ENCODE measurements around the gene KATNIP. TPM values are rescaled to one million over a fixed set of nuclear protein-coding genes. Genes with fewer than 3 reads are reported as not detected.
"Not testable (repeated sequence)": the region's sequence is repeated elsewhere in the genome, so short reads cannot be mapped to it uniquely, and the experiment has no call there.

The KATNIP gene
- polyA plus RNA-seq, 1 donor (not counting 4 experiments of a cell fraction or from before 2014, with no cell fraction given): 19.0 TPM

GRCh38 chr16:27568077-27568476, 18.1 kb downstream of the KATNIP start:
- DNase-seq (ENCODE audit: low read depth, low spot score): no peak
- H3K4me2 ChIP-seq (ENCODE audit: control insufficient read depth, extremely low read depth, insufficient read depth, low read depth, low read length): no peak overlapping the region

GRCh38 chr16:27570986-27571385, 21.0 kb downstream of the KATNIP start:
- H2AFZ ChIP-seq (ENCODE audit: control insufficient read depth, low read length); H3K4me1 ChIP-seq (ENCODE audit: control insufficient read depth, extremely low read depth, insufficient read depth, low read length); H3K27me3 ChIP-seq (ENCODE audit: control insufficient read depth, extremely low read depth, insufficient read depth, low read length); H3K4me3 ChIP-seq (ENCODE audit: control insufficient read depth in 2 of 3, extremely low read depth in 1 of 3, insufficient read depth in 2 of 3, low read depth in 1 of 3, low read length in 3 of 3); FAIRE-seq; H3K9ac ChIP-seq (ENCODE audit: control insufficient read depth, extremely low read depth, insufficient read depth, low read length); H3K27ac ChIP-seq (ENCODE audit: control insufficient read depth, insufficient read depth, low read length); H3K9me3 ChIP-seq (ENCODE audit: control insufficient read depth, low read depth, low read length); H3K79me2 ChIP-seq (ENCODE audit: control insufficient read depth, insufficient read depth, low read length); dilution Hi-C loops (cut with MboI; ENCODE audit: extremely low pct_ligation_motif_present, low sequenced_read_pairs); H3K9me1 ChIP-seq (ENCODE audit: control insufficient read depth, extremely low read depth, insufficient read depth, low read length); DNase-seq (ENCODE audit: low read depth, low spot score); H3K4me2 ChIP-seq (ENCODE audit: control insufficient read depth, extremely low read depth, insufficient read depth, low read depth, low read length); H4K20me1 ChIP-seq (ENCODE audit: control insufficient read depth, extremely low read depth, insufficient read depth, low read length): not testable (repeated sequence)
- peaks cover 3 to 12% of the 10 kb centered on the region in 2 experiments for H3K36me3 ChIP-seq (ENCODE audit: control insufficient read depth in 2 of 2, extremely low read depth in 1 of 2, insufficient read depth in 2 of 2, low read length in 2 of 2)

More at GRCh38 chr16:27568077-27568476, 18.1 kb downstream of the KATNIP start:
- H3K9me3 ChIP-seq (ENCODE audit: control insufficient read depth, low read depth, low read length): no peaks in the 10 kb centered on the region
- FAIRE-seq: no peak
- H3K27ac ChIP-seq (ENCODE audit: control insufficient read depth, insufficient read depth, low read length): no peak overlapping the region
- TF ChIP-seq CTCF (optimal IDR thresholded peaks at IDR 0.05 in 1 of 3, IDR thresholded peaks at IDR 0.05 in 1 of 3, conservative IDR thresholded peaks at IDR 0.05 in 1 of 3; ENCODE audit: extremely low read depth in 1 of 3, insufficient read depth in 2 of 3, low read length in 3 of 3) (no peak), EZH2 (IDR thresholded peaks at IDR 0.05; ENCODE audit: low read length) (no peak)
- no peak overlapping the region for H3K4me3 ChIP-seq (ENCODE audit: control insufficient read depth in 2 of 3, extremely low read depth in 1 of 3, insufficient read depth in 2 of 3, low read depth in 1 of 3, low read length in 3 of 3)
- dilution Hi-C loops (cut with MboI; ENCODE audit: extremely low pct_ligation_motif_present, low sequenced_read_pairs): no loop called here
- H3K9ac ChIP-seq (ENCODE audit: control insufficient read depth, extremely low read depth, insufficient read depth, low read length): no peak overlapping the region
- H3K36me3 ChIP-seq (ENCODE audit: control insufficient read depth in 2 of 2, extremely low read depth in 1 of 2, insufficient read depth in 2 of 2, low read length in 2 of 2): peaks cover 0 to 3% of the 10 kb centered on the region in 2 experiments
- no peaks in the 10 kb centered on the region for H3K79me2 ChIP-seq (ENCODE audit: control insufficient read depth, insufficient read depth, low read length)
- no peaks in the 10 kb centered on the region for H3K4me1 ChIP-seq (ENCODE audit: control insufficient read depth, extremely low read depth, insufficient read depth, low read length)
- H3K9me1 ChIP-seq (ENCODE audit: control insufficient read depth, extremely low read depth, insufficient read depth, low read length): no peaks in the 10 kb centered on the region
- H3K27me3 ChIP-seq (ENCODE audit: control insufficient read depth, extremely low read depth, insufficient read depth, low read length): no peaks in the 10 kb centered on the region
- no peaks in the 10 kb centered on the region for H4K20me1 ChIP-seq (ENCODE audit: control insufficient read depth, extremely low read depth, insufficient read depth, low read length)
- H2AFZ ChIP-seq (ENCODE audit: control insufficient read depth, low read length): no peak overlapping the region
